Measurements from ENCODE around the gene SLC1A1.

DNA sequence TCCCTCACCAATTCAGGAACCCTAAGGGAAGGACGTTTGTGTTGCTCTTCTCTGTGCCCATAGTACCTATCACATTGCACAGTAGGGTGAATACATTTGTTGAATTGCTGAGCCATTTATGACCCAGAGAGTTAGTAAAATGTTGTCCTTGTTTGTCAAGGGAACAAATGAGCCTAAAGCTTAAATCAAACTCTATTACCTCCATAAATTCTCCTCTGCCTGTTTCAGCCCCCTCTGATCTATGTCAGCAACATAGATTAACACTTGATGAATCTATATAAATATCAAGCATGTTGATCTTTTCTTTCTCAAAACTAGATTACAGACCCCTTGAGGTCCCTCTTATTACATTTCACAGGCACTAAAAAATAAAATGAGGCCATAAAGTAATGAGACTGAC, 7.1 kb downstream of the SLC1A1 start:
- TF ChIP-seq EZH2 (IDR thresholded peaks at IDR 0.05; ENCODE audit: insufficient read depth, poor library complexity, severe bottlenecking), result no peak
- no peak for TF ChIP-seq EZH2phosphoT487 (IDR thresholded peaks at IDR 0.05; ENCODE audit: insufficient read depth, low read depth)

Measured in GM23248 (cell line).